Stomach (tissue), 9 donors: ENCODE measurements around the gene RALGDS. TPM values are rescaled to one million over a fixed set of nuclear protein-coding genes. Genes with fewer than 3 reads are reported as not detected.

Source experiments
- DNase-seq, 2 donors: peaks; one replicate each; pipeline versions ENCODE4 v3.0.0 to v3.0.0-alpha.2; 2013 to 2019
- H3K27ac ChIP-seq, 5 donors: fragments of 200-600 bp in 4 of 5; sonication (generic) in 4 of 5; one replicate each; pipeline ENCODE4 v1.5.1; 2013 to 2019; ENCODE audit warnings: mild to moderate bottlenecking in 1 of 5, moderate library complexity in 1 of 5
- H3K27me3 ChIP-seq, 3 donors: fragments of 200-600 bp; sonication (generic); one replicate each; pipeline ENCODE4 v1.5.1; 2017 to 2019; ENCODE audit warnings: mixed run types in 1 of 3
- H3K36me3 ChIP-seq, 4 donors: fragments of 200-600 bp; sonication (generic); 1 replicate in 3 of 4; 2 replicates in 1 of 4; pipeline ENCODE4 v1.5.1; 2016 to 2019
- H3K4me1 ChIP-seq, 4 donors: fragments of 200-600 bp; sonication (generic); one replicate each; pipeline ENCODE4 v1.5.1; 2016 to 2019
- H3K4me3 ChIP-seq, 4 donors: fragments of 200-600 bp; sonication (generic) in 3 of 4; one replicate each; pipeline ENCODE4 v1.5.1; 2016 to 2019; ENCODE audit warnings: mild to moderate bottlenecking in 1 of 4
- H3K9me3 ChIP-seq, 4 donors: fragments of 200-600 bp; sonication (generic); one replicate each; pipeline ENCODE4 v1.5.1; 2016 to 2019
- CTCF ChIP-seq, 7 experiments: fragments of 450-650 bp in 4 of 7; fragments of 200-600 bp in 3 of 7; sonication (generic) in 3 of 7; IDR thresholded peaks; one replicate each; pipeline ENCODE4 v1.5.1; 2016 to 2019; ENCODE audit warnings: antibody characterized with exemption in 7 of 7, control low read depth in 2 of 7, mild to moderate bottlenecking in 1 of 7
- EP300 ChIP-seq: sonication (generic); formaldehyde crosslinking; IDR thresholded peaks from one replicate; pipeline ENCODE4 v1.6.1; 2017; ENCODE audit warnings: antibody characterized with exemption
- POLR2A ChIP-seq, 4 donors: fragments of 450-650 bp; IDR thresholded peaks; one replicate each; pipeline ENCODE4 v1.6.1; 2016; ENCODE audit warnings: antibody characterized with exemption in 4 of 4, control low read depth in 2 of 4, mild to moderate bottlenecking in 1 of 4, moderate library complexity in 1 of 4
- POLR2AphosphoS5 ChIP-seq, 3 donors: sonication (generic); formaldehyde crosslinking; IDR thresholded peaks; one replicate each; pipeline ENCODE4 v1.6.1; 2016; ENCODE audit warnings: antibody characterized with exemption in 3 of 3
- WGBS, 5 donors: extraction: QIAGEN DNeasy Blood & Tissue Kit in 3 of 5; methylation state at CpG; one replicate each; pipeline versions ENCODE4 v1.1.5 to v1.1.7; 2013 to 2018; 5-methylcytosine and 5-hydroxymethylcytosine counted together
- intact Hi-C: fragments of 100-400 bp; cut with DNase I; formaldehyde crosslinking; loops from one replicate; pipeline ENCODE4 v1.15.1; 2023; ENCODE audit warnings: low total_unique reads
- polyA plus RNA-seq, 3 donors: library from polyadenylated mRNA; stranded (reverse); fragments of 200-250 nt; gene quantifications; one replicate each; pipeline ENCODE4 v1.2.3, GENCODE V29; 2013
- total RNA-seq, 5 donors: library from RNA; depleted of rRNA; stranded (reverse); fragments of >200 nt; gene quantifications; one replicate each; pipeline versions ENCODE4 v1.1.0 to v1.2.3, GENCODE V29; 2014 to 2016
- donor health status: healthy with polysubstance abuse.
- donor health status: Bipolar disorder and iron deficiency.
- donor health status: healthy.

The RALGDS gene
- total and polyA plus RNA-seq, 8 donors, result 20.5 to 242 (median 43.6) TPM

- Histone ChIP-seq H3K27ac (no peak overlapping the region), H3K9me3 (no peaks in the 10 kb centered on the region), H3K36me3 (peaks cover 53 to 63% (median 62%) of the 10 kb centered on the region in 4 donors), H3K4me3 (no peak overlapping the region), H3K27me3 (no peaks in the 10 kb centered on the region), H3K4me1 (peaks cover 0 to 12% (median 0%) of the 10 kb centered on the region in 4 donors)
- no peak for TF ChIP-seq POLR2A (IDR thresholded peaks at IDR 0.05)
- no peak for TF ChIP-seq POLR2AphosphoS5 (IDR thresholded peaks at IDR 0.05)
- no peak for TF ChIP-seq EP300
- TF ChIP-seq CTCF (IDR thresholded peaks at IDR 0.05), result no peak
- intact Hi-C loops, result no loop called here
- no peak for DNase-seq
- 91 to 96% (median 93%) methylated on average over 12 of the region's 12 CpGs for WGBS, 5 donors
Measured at GRCh38 chr9:133057553-133057952, 63.5 kb downstream of the RALGDS start.

- Histone ChIP-seq H3K27ac (no peak overlapping the region), H3K4me1 (peaks cover 0 to 12% (median 0%) of the 10 kb centered on the region in 4 donors), H3K36me3 (peaks cover 58 to 69% (median 67%) of the 10 kb centered on the region in 4 donors), H3K27me3 (no peaks in the 10 kb centered on the region), H3K4me3 (no peak overlapping the region), H3K9me3 (no peaks in the 10 kb centered on the region)
- TF ChIP-seq POLR2A (IDR thresholded peaks at IDR 0.05) (no peak), EP300 (no peak), POLR2AphosphoS5 (IDR thresholded peaks at IDR 0.05) (no peak), CTCF (IDR thresholded peaks at IDR 0.05) (no peak)
- WGBS, 5 donors, result 62 to 93% (median 76%) methylated on average over 3 to 8 of the region's 8 CpGs; no CpG with 5 or more reads in 1 of the 5 donors
- peak in 1 of 2 donors; percentile 50 for DNase-seq
- intact Hi-C loops, result no loop called here
Measured at GRCh38 chr9:133057006-133057405, 64.0 kb downstream of the RALGDS start.

GRCh38 chr9:133056533-133056932 lies 64.5 kb downstream of the RALGDS start:
- Histone ChIP-seq H3K36me3 (peaks cover 63 to 73% (median 72%) of the 10 kb centered on the region in 4 donors), H3K9me3 (no peaks in the 10 kb centered on the region), H3K27me3 (no peaks in the 10 kb centered on the region), H3K4me1 (peaks cover under 1 to 12% (median 3%) of the 10 kb centered on the region in 4 donors), H3K27ac (no peak overlapping the region), H3K4me3 (no peak overlapping the region)
- no peak for DNase-seq
- no peak for TF ChIP-seq CTCF (IDR thresholded peaks at IDR 0.05)
- TF ChIP-seq POLR2AphosphoS5 (IDR thresholded peaks at IDR 0.05), result no peak
- TF ChIP-seq POLR2A (IDR thresholded peaks at IDR 0.05), result no peak
- TF ChIP-seq EP300, result no peak
- intact Hi-C loops, result no loop called here
- WGBS, 5 donors, result 79 to 95% (median 92%) methylated on average over 13 of the region's 13 CpGs

GRCh38 chr9:133055788-133056420 lies 65.1 kb downstream of the RALGDS start:
- DNase-seq, result no peak
- WGBS, 5 donors, result 87 to 96% (median 94%) methylated on average over 17 of the region's 17 CpGs
- Histone ChIP-seq H3K4me3 (no peak overlapping the region), H3K27me3 (no peaks in the 10 kb centered on the region), H3K27ac (no peak overlapping the region), H3K4me1 (peaks cover 7 to 13% (median 9%) of the 10 kb centered on the region in 4 donors), H3K9me3 (no peaks in the 10 kb centered on the region), H3K36me3 (peaks cover 69 to 80% (median 78%) of the 10 kb centered on the region in 4 donors)
- intact Hi-C loops, result no loop called here
- no peak for TF ChIP-seq EP300
- TF ChIP-seq POLR2A (IDR thresholded peaks at IDR 0.05), result no peak
- TF ChIP-seq CTCF (IDR thresholded peaks at IDR 0.05), result no peak
